ENCODE measurements around the gene SLC5A1.

Gene SLC5A1

DNA sequence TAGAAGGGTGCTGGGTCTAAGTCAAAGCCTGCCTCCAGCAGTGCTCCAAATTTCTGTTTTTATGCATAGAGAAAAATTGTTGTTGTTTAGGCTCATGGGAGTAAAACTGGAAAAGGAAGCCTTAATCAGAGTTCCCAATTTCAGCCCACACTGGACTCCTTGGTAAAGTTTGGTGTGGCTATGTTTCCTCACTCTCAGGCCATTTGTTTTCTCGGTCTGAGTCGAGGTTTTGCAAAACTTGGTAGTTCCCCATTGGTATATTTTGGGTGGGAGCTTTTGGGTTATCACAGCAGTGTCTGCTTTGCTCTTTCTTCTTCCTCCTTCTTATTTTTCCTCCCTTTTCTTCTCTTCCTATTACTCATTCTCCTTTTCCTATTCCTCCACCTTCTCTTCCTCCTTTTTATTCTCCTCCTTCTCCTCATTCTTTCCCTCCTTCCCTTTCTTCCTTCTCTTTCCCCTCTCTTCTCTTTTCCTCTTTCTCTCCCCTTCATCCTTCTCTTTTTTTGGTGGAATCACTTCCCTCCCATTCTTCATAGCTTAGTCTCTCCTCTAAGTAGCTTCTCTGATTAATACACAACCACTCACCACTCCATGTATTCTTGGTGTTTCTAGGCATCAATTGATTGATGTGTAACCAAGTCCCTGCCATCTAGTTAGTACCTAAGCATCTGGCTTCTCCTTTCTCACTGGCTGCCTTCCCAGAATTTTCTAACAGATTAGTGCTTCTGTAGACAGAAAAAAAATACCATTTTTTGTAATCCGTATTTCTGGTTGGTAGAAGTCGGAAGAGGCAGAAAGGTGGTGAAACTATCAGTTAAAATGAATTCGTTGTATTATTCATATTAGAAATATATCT lies 10.1 kb downstream of the SLC5A1 start:
- no peaks in the 10 kb centered on the region for H3K27me3 ChIP-seq (ENCODE audit: insufficient read depth, low read depth)
- H3K4me2 ChIP-seq = no peak overlapping the region
- no peaks in the 10 kb centered on the region for H3K79me2 ChIP-seq (ENCODE audit: insufficient read depth, low read depth)
- no peak overlapping the region for H3K27ac ChIP-seq
- TF ChIP-seq CTCF (conservative IDR thresholded peaks at IDR 0.05; ENCODE audit: low read depth, low read length) = no peak
- no peak overlapping the region for H3K4me3 ChIP-seq (IDR thresholded peaks at IDR 0.05; ENCODE audit: insufficient read depth, low read depth, low read length)
- H3K4me1 ChIP-seq (ENCODE audit: low read depth, poor library complexity, severe bottlenecking) = peaks cover 24% of the 10 kb centered on the region
- H3K36me3 ChIP-seq (ENCODE audit: insufficient read depth) = no peaks in the 10 kb centered on the region
- no peaks in the 10 kb centered on the region for H4K20me1 ChIP-seq (ENCODE audit: insufficient read depth)
- H2AFZ ChIP-seq (ENCODE audit: low read depth) = no peak overlapping the region
- no peak overlapping the region for H3K9ac ChIP-seq

- H3K4me2 ChIP-seq = no peak overlapping the region
- peaks cover 23% of the 10 kb centered on the region for H3K4me1 ChIP-seq (ENCODE audit: low read depth, poor library complexity, severe bottlenecking)
These were observed 12.0 kb downstream of the SLC5A1 start for GRCh38 chr22:32055069-32055468.

DNA sequence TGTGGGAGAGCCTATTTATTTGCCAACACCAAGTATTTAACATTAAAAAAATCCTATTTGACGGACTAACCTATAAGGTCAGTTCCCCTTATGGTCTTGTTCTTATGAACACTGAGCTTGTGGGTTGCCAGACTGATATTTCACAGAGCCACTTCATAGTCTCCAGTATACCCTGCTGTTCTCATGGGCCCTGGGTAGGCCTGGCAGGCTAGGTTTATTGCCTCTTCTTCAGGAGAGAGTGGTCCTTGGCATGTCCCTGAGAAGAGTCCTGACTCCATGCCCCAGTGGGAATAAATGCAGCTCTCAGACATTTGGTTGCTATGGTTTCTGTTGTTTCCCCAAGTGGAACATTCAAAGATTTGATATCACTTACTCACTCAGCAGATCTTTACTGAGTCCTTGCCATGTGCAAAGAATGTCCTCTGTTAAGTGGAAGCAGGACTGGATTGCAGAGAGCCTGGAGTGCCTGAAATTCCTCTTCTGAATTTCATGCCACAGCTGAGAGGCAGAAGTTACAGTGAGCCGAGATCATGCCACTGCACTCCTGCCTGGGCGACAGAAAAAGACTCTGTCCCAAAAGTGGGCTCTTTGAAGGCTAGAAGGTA lies 15.7 kb downstream of the SLC5A1 start:
- Histone ChIP-seq H3K27me3 (ENCODE audit: insufficient read depth, low read depth) (no peaks in the 10 kb centered on the region), H4K20me1 (ENCODE audit: insufficient read depth) (no peaks in the 10 kb centered on the region), H3K36me3 (ENCODE audit: insufficient read depth) (no peaks in the 10 kb centered on the region), H3K4me1 (ENCODE audit: low read depth, poor library complexity, severe bottlenecking) (no peaks in the 10 kb centered on the region), H3K79me2 (ENCODE audit: insufficient read depth, low read depth) (no peaks in the 10 kb centered on the region), H3K4me2 (no peak overlapping the region), H3K27ac (no peak overlapping the region), H3K4me3 (IDR thresholded peaks at IDR 0.05; ENCODE audit: insufficient read depth, low read depth, low read length) (no peak overlapping the region), H3K9ac (no peak overlapping the region), H2AFZ (ENCODE audit: low read depth) (no peak overlapping the region)
- no peak for TF ChIP-seq CTCF (conservative IDR thresholded peaks at IDR 0.05; ENCODE audit: low read depth, low read length)

More at GRCh38 chr22:32055069-32055468, 12.0 kb downstream of the SLC5A1 start:
- Histone ChIP-seq H3K79me2 (ENCODE audit: insufficient read depth, low read depth) (no peaks in the 10 kb centered on the region), H3K9ac (no peak overlapping the region), H3K36me3 (ENCODE audit: insufficient read depth) (no peaks in the 10 kb centered on the region), H4K20me1 (ENCODE audit: insufficient read depth) (no peaks in the 10 kb centered on the region), H2AFZ (ENCODE audit: low read depth) (no peak overlapping the region), H3K27me3 (ENCODE audit: insufficient read depth, low read depth) (no peaks in the 10 kb centered on the region), H3K4me3 (IDR thresholded peaks at IDR 0.05; ENCODE audit: insufficient read depth, low read depth, low read length) (no peak overlapping the region), H3K27ac (no peak overlapping the region)
- no peak for TF ChIP-seq CTCF (conservative IDR thresholded peaks at IDR 0.05; ENCODE audit: low read depth, low read length)

DNA sequence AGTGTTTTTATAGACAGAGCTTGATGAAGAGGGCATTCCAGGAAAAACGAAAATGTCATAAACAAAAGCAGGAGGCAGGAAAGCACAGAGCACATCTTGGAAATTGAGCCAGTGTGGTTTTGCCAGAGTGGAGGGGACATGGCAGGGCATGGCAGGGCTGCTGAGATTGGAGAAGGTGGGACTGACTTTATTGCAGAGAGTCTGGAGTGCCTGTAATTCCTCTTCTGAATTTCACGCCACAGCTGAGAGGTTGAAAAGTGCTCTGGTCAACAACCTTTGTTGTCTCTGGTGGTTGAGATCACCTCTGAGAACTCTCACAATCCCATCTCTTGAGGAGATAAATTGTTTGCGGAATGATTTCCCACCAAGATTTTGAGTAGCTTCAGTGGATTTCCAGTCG lies 16.4 kb downstream of the SLC5A1 start:
- H3K36me3 ChIP-seq (ENCODE audit: insufficient read depth) = no peaks in the 10 kb centered on the region
- no peak overlapping the region for H3K9ac ChIP-seq
- no peak for TF ChIP-seq CTCF (conservative IDR thresholded peaks at IDR 0.05; ENCODE audit: low read depth, low read length)
- no peak overlapping the region for H2AFZ ChIP-seq (ENCODE audit: low read depth)
- no peaks in the 10 kb centered on the region for H3K27me3 ChIP-seq (ENCODE audit: insufficient read depth, low read depth)
- no peak overlapping the region for H3K27ac ChIP-seq
- H3K4me3 ChIP-seq (IDR thresholded peaks at IDR 0.05; ENCODE audit: insufficient read depth, low read depth, low read length) = no peak overlapping the region
- no peak overlapping the region for H3K4me2 ChIP-seq
- no peaks in the 10 kb centered on the region for H3K79me2 ChIP-seq (ENCODE audit: insufficient read depth, low read depth)
- no peaks in the 10 kb centered on the region for H4K20me1 ChIP-seq (ENCODE audit: insufficient read depth)
- H3K4me1 ChIP-seq (ENCODE audit: low read depth, poor library complexity, severe bottlenecking) = no peaks in the 10 kb centered on the region

All from KMS-11 (cell line).